ENCODE results near the gene IPO7. TPM values are rescaled to one million over a fixed set of nuclear protein-coding genes. Genes with fewer than 3 reads are reported as not detected.

Gene IPO7
- total and polyA plus RNA-seq, 2 donors (not counting 1 experiment from before 2014, with no cell fraction given): 70.0 to 128 TPM

- Histone ChIP-seq H4K20me1 (ENCODE audit: control insufficient read depth, extremely low read depth, insufficient read depth, low read length) (no peaks in the 10 kb centered on the region), H3K36me3 (ENCODE audit: control insufficient read depth, insufficient read depth, low read length) (no peaks in the 10 kb centered on the region), H3K79me2 (ENCODE audit: control insufficient read depth, insufficient read depth, low read length) (peaks cover 12% of the 10 kb centered on the region), H3K27ac (ENCODE audit: insufficient read depth, low read length) (no peak overlapping the region), H2AFZ (ENCODE audit: low read length) (no peak overlapping the region), H3K9me3 (ENCODE audit: control insufficient read depth, insufficient read depth, low read depth, low read length) (no peaks in the 10 kb centered on the region), H3K4me1 (ENCODE audit: control insufficient read depth, extremely low read depth, insufficient read depth, low read length) (no peaks in the 10 kb centered on the region), H3K27me3 (ENCODE audit: control insufficient read depth, insufficient read depth, low read length) (no peaks in the 10 kb centered on the region), H3K4me2 (ENCODE audit: extremely low read depth, insufficient read depth, low read length) (no peak overlapping the region), H3K4me3 (replicated peaks in 1 of 4; ENCODE audit: control extremely low read depth in 1 of 4, insufficient read depth in 1 of 4, low read depth in 3 of 4, low read length in 4 of 4) (no peak overlapping the region), H3K9ac (ENCODE audit: insufficient read depth, low read length) (no peak overlapping the region)
- DNase-seq (ENCODE audit: low read depth in 2 of 2): no peak
- TF ChIP-seq EZH2 (IDR thresholded peaks at IDR 0.05; ENCODE audit: low read length, missing control alignments): no peak
- TF ChIP-seq, protein P1, sequence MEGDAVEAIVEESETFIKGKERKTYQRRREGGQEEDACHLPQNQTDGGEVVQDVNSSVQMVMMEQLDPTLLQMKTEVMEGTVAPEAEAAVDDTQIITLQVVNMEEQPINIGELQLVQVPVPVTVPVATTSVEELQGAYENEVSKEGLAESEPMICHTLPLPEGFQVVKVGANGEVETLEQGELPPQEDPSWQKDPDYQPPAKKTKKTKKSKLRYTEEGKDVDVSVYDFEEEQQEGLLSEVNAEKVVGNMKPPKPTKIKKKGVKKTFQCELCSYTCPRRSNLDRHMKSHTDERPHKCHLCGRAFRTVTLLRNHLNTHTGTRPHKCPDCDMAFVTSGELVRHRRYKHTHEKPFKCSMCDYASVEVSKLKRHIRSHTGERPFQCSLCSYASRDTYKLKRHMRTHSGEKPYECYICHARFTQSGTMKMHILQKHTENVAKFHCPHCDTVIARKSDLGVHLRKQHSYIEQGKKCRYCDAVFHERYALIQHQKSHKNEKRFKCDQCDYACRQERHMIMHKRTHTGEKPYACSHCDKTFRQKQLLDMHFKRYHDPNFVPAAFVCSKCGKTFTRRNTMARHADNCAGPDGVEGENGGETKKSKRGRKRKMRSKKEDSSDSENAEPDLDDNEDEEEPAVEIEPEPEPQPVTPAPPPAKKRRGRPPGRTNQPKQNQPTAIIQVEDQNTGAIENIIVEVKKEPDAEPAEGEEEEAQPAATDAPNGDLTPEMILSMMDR (conservative IDR thresholded peaks at IDR 0.05 in 1 of 2, IDR thresholded peaks at IDR 0.05 in 1 of 2; ENCODE audit: low read depth in 1 of 2, low read length in 2 of 2): no peak
Observed at GRCh38 chr11:9470765-9471164, 86.3 kb downstream of the IPO7 start.

DNA sequence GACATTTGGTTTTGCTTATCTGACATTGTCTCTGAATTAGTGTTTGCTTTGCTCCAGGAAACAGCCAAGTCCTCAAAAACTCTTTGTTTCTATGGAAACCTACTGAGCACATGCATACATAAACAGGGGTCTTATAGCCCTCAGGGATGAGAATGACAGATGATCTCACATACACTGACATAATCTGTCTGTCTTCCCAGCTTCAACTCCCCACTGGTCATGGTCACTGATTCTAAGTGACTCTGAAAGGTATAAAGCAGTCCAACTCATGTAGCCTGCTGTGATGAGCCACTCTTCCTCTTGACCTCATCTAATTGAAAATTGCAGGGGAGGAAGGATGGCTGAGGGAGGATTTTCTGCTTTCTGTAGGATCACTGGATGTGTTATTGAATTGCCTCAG, 89.0 kb downstream of the IPO7 start:
- H3K4me3 ChIP-seq (replicated peaks in 1 of 4; ENCODE audit: control extremely low read depth in 1 of 4, insufficient read depth in 1 of 4, low read depth in 3 of 4, low read length in 4 of 4): no peak overlapping the region
- no peak overlapping the region for H3K4me2 ChIP-seq (ENCODE audit: extremely low read depth, insufficient read depth, low read length)
- no peak overlapping the region for H3K9ac ChIP-seq (ENCODE audit: insufficient read depth, low read length)
- H4K20me1 ChIP-seq (ENCODE audit: control insufficient read depth, extremely low read depth, insufficient read depth, low read length): no peaks in the 10 kb centered on the region
- H3K79me2 ChIP-seq (ENCODE audit: control insufficient read depth, insufficient read depth, low read length): peaks cover 5% of the 10 kb centered on the region
- no peaks in the 10 kb centered on the region for H3K27me3 ChIP-seq (ENCODE audit: control insufficient read depth, insufficient read depth, low read length)
- H3K4me1 ChIP-seq (ENCODE audit: control insufficient read depth, extremely low read depth, insufficient read depth, low read length): no peaks in the 10 kb centered on the region
- no peak overlapping the region for H3K27ac ChIP-seq (ENCODE audit: insufficient read depth, low read length)
- no peak overlapping the region for H2AFZ ChIP-seq (ENCODE audit: low read length)
- TF ChIP-seq EZH2 (IDR thresholded peaks at IDR 0.05; ENCODE audit: low read length, missing control alignments): no peak
- TF ChIP-seq, protein P1 (conservative IDR thresholded peaks at IDR 0.05 in 1 of 2, IDR thresholded peaks at IDR 0.05 in 1 of 2; ENCODE audit: low read depth in 1 of 2, low read length in 2 of 2): no peak
- no peaks in the 10 kb centered on the region for H3K36me3 ChIP-seq (ENCODE audit: control insufficient read depth, insufficient read depth, low read length)
- H3K9me3 ChIP-seq (ENCODE audit: control insufficient read depth, insufficient read depth, low read depth, low read length): no peaks in the 10 kb centered on the region
- no peak for DNase-seq (ENCODE audit: low read depth in 2 of 2)

DNA sequence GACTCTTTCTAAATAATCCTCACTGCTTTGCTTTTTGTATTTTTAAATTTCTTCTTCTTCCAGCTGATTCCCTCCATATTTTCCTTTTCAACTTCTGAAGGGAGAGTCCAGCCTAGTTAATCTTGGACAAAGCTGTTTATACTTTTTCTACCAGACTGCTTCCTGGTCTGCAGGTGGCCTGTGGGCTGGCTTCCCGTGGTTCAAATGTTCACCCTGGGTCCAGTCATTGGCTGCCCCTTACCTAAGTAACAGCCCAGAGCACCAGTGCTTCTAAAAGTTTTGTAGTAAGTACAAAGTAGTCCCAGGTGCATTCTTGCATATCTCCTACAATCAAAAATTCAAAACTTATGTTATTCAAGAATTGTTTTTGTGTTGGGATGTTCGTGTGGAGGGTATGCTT, 95.4 kb downstream of the IPO7 start:
- no peak for DNase-seq (ENCODE audit: low read depth in 2 of 2)
- H3K4me1 ChIP-seq (ENCODE audit: control insufficient read depth, extremely low read depth, insufficient read depth, low read length): no peaks in the 10 kb centered on the region
- H2AFZ ChIP-seq (ENCODE audit: low read length): no peak overlapping the region
- no peaks in the 10 kb centered on the region for H3K36me3 ChIP-seq (ENCODE audit: control insufficient read depth, insufficient read depth, low read length)
- H4K20me1 ChIP-seq (ENCODE audit: control insufficient read depth, extremely low read depth, insufficient read depth, low read length): no peaks in the 10 kb centered on the region
- H3K4me2 ChIP-seq (ENCODE audit: extremely low read depth, insufficient read depth, low read length): no peak overlapping the region
- no peak overlapping the region for H3K4me3 ChIP-seq (replicated peaks in 1 of 4; ENCODE audit: control extremely low read depth in 1 of 4, insufficient read depth in 1 of 4, low read depth in 3 of 4, low read length in 4 of 4)
- H3K9ac ChIP-seq (ENCODE audit: insufficient read depth, low read length): no peak overlapping the region
- no peaks in the 10 kb centered on the region for H3K27me3 ChIP-seq (ENCODE audit: control insufficient read depth, insufficient read depth, low read length)
- no peak for TF ChIP-seq EZH2 (IDR thresholded peaks at IDR 0.05; ENCODE audit: low read length, missing control alignments)
- TF ChIP-seq, protein P1 (conservative IDR thresholded peaks at IDR 0.05 in 1 of 2, IDR thresholded peaks at IDR 0.05 in 1 of 2; ENCODE audit: low read depth in 1 of 2, low read length in 2 of 2): no peak
- H3K79me2 ChIP-seq (ENCODE audit: control insufficient read depth, insufficient read depth, low read length): no peaks in the 10 kb centered on the region
- H3K27ac ChIP-seq (ENCODE audit: insufficient read depth, low read length): no peak overlapping the region
- no peaks in the 10 kb centered on the region for H3K9me3 ChIP-seq (ENCODE audit: control insufficient read depth, insufficient read depth, low read depth, low read length)
